Karpas-422 (cell line): ENCODE data around the gene HRAS. TPM values are rescaled to one million over a fixed set of nuclear protein-coding genes. Genes with fewer than 3 reads are reported as not detected.

Experiments used
- DNase-seq: peaks from one replicate; pipeline ENCODE4 v3.0.0-alpha.2; 2015
- H2AFZ ChIP-seq: fragments of 200-600 bp; sonication (generic); 2 replicates; pipeline ENCODE4 v1.6.1; 2014; ENCODE audit warnings: antibody characterized with exemption, low read length, mixed read lengths
- H3K27ac ChIP-seq: fragments of 200-600 bp; sonication (generic); 2 replicates; pipeline ENCODE4 v1.5.1; 2014; ENCODE audit warnings: mild to moderate bottlenecking, low read length, moderate library complexity
- H3K27me3 ChIP-seq: fragments of 200-600 bp; sonication (generic); 2 replicates; pipeline ENCODE4 v1.6.1; 2014; ENCODE audit warnings: low read length, mixed read lengths
- H3K36me3 ChIP-seq: fragments of 200-600 bp; sonication (generic); 2 replicates; pipeline ENCODE4 v1.6.1; 2014; ENCODE audit warnings: low read length, mixed read lengths; ENCODE audit not compliant: insufficient read depth
- H3K4me1 ChIP-seq: fragments of 200-600 bp; sonication (generic); 2 replicates; pipeline ENCODE4 v1.6.1; 2014; ENCODE audit warnings: mild to moderate bottlenecking, low read length, mixed read lengths
- H3K4me2 ChIP-seq: fragments of 200-600 bp; sonication (generic); 2 replicates; pipeline ENCODE4 v1.6.1; 2014; ENCODE audit warnings: low read length, low read depth, mild to moderate bottlenecking; ENCODE audit not compliant: poor library complexity, severe bottlenecking
- H3K4me3 ChIP-seq: fragments of 200-600 bp; sonication (generic); 2 replicates; pipeline ENCODE4 v1.5.1; 2014; ENCODE audit warnings: mild to moderate bottlenecking, antibody characterized with exemption, low read length, mixed read lengths
- H3K79me2 ChIP-seq: fragments of 200-600 bp; sonication (generic); 2 replicates; pipeline ENCODE4 v1.6.1; 2014; ENCODE audit warnings: mild to moderate bottlenecking, low read length, mixed read lengths
- H3K9ac ChIP-seq: fragments of 200-600 bp; sonication (generic); 2 replicates; pipeline ENCODE4 v1.6.0; 2014; ENCODE audit warnings: low read length
- H3K9me2 ChIP-seq: fragments of 200-600 bp; sonication (generic), shearing (Covaris generic); replicated peaks from 2 replicates; pipeline ENCODE4 v1.6.0; 2014; ENCODE audit warnings: mild to moderate bottlenecking, low read length, moderate library complexity; ENCODE audit not compliant: insufficient read depth
- H3K9me3 ChIP-seq: fragments of 300-700, 200-600 bp; sonication (generic); 2 replicates; pipeline ENCODE4 v1.6.1; 2014; ENCODE audit warnings: low read length, mixed read lengths
- H4K20me1 ChIP-seq: fragments of 200-600 bp; sonication (generic); 2 replicates; pipeline ENCODE4 v1.6.1; 2014; ENCODE audit warnings: mild to moderate bottlenecking, antibody characterized with exemption, low read length, low read depth; ENCODE audit not compliant: insufficient read depth
- total RNA-seq: library from RNA; depleted of rRNA; stranded (reverse); fragments of >200 nt; shearing (Covaris generic); gene quantifications from 2 replicates; pipeline ENCODE4 v1.2.3, GENCODE V29; 2014; ENCODE audit warnings: low replicate concordance

HRAS gene
- total RNA-seq, 1 experiment from 2014 or later = 8.5 TPM

- H2AFZ ChIP-seq = no peak overlapping the region
- H3K79me2 ChIP-seq = no peaks in the 10 kb centered on the region
- H3K27me3 ChIP-seq = no peaks in the 10 kb centered on the region
- H3K4me2 ChIP-seq = no peak overlapping the region
- H3K9me2 ChIP-seq = no peaks in the 10 kb centered on the region
- no peak overlapping the region for H3K9ac ChIP-seq
- H3K4me1 ChIP-seq = peaks cover 18% of the 10 kb centered on the region
- H4K20me1 ChIP-seq = no peaks in the 10 kb centered on the region
- no peaks in the 10 kb centered on the region for H3K9me3 ChIP-seq
- H3K4me3 ChIP-seq = no peak overlapping the region
- no peaks in the 10 kb centered on the region for H3K36me3 ChIP-seq
- DNase-seq = no peak
- no peak overlapping the region for H3K27ac ChIP-seq
Observed at GRCh38 chr11:541433-541885, 6.1 kb upstream of the HRAS start.

DNA sequence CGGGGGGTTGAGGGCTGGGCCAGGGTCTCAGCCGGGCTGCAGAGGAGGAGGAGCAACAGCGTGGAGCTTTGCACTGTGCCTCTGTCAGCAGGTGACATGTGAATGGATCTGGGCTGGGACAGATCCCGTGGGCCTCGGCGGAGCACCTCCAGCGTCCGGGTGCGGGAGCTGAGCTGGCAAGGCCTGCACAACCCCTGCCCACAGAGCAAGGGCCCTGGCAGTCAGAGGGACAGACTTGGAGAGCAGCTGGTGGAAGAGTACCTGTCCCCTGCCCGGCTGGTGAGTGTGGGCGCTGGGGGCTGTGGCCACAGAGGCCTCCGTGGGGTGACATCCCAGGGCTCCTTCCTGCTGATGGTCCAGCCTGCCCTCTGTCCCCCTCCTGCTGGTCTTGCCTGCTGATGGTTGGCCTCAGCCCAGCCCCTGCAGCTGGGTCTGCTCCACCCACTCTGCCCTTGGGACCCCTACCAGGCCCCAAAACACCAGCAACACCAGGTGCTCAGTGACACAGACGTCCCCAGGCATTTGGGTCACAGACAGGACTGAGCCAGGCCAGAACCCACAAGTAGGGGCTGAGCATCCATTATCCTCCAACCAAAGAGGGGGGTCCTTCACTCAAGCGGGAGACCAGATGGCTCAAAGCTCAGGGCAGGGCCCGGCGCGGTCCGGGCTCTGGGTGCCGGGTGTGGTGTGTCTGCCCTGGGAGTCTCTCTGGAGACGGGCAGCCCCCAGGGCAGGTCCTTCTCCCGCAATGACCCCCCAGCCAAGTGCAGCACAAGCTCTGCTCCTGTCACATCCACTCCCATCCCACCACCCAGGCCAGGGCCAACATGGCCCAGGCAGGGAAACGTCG, 5.4 kb upstream of the HRAS start:
- H3K79me2 ChIP-seq = no peaks in the 10 kb centered on the region
- no peak for DNase-seq
- H3K4me1 ChIP-seq = peaks cover 23% of the 10 kb centered on the region
- no peak overlapping the region for H2AFZ ChIP-seq
- no peaks in the 10 kb centered on the region for H3K36me3 ChIP-seq
- H3K27ac ChIP-seq = no peak overlapping the region
- no peak overlapping the region for H3K4me3 ChIP-seq
- H3K9me2 ChIP-seq = no peaks in the 10 kb centered on the region
- H3K9ac ChIP-seq = no peak overlapping the region
- no peaks in the 10 kb centered on the region for H4K20me1 ChIP-seq
- H3K27me3 ChIP-seq = no peaks in the 10 kb centered on the region
- H3K9me3 ChIP-seq = no peaks in the 10 kb centered on the region
- H3K4me2 ChIP-seq = no peak overlapping the region

GRCh38 chr11:539971-540481, 4.7 kb upstream of the HRAS start:
- no peak overlapping the region for H3K4me2 ChIP-seq
- DNase-seq = no peak
- no peaks in the 10 kb centered on the region for H3K79me2 ChIP-seq
- no peaks in the 10 kb centered on the region for H3K36me3 ChIP-seq
- H3K9me3 ChIP-seq = no peaks in the 10 kb centered on the region
- H3K9me2 ChIP-seq = no peaks in the 10 kb centered on the region
- no peak overlapping the region for H3K27ac ChIP-seq
- H3K27me3 ChIP-seq = no peaks in the 10 kb centered on the region
- no peak overlapping the region for H2AFZ ChIP-seq
- peaks cover 23% of the 10 kb centered on the region for H3K4me1 ChIP-seq
- no peak overlapping the region for H3K9ac ChIP-seq
- H4K20me1 ChIP-seq = no peaks in the 10 kb centered on the region
- no peak overlapping the region for H3K4me3 ChIP-seq

GRCh38 chr11:538431-539051, 3.2 kb upstream of the HRAS start:
- Histone ChIP-seq H3K36me3 (no peaks in the 10 kb centered on the region), H3K9me2 (no peaks in the 10 kb centered on the region), H3K9me3 (no peaks in the 10 kb centered on the region), H3K4me1 (peaks cover 31% of the 10 kb centered on the region), H2AFZ (no peak overlapping the region), H3K4me2 (peak overlapping the region; percentile 94), H3K27ac (no peak overlapping the region), H4K20me1 (peaks cover 12% of the 10 kb centered on the region), H3K79me2 (peaks cover 7% of the 10 kb centered on the region; the same call in 1 of the 2 replicates), H3K4me3 (peak overlapping the region; percentile 77; the same call in 1 of the 2 replicates), H3K27me3 (no peaks in the 10 kb centered on the region), H3K9ac (peak overlapping the region; percentile 74; the same call in 1 of the 2 replicates)
- DNase-seq = no peak

GRCh38 chr11:537622-538430, 2.5 kb upstream of the HRAS start:
- DNase-seq = peak; percentile 45
- Histone ChIP-seq H3K27ac (0 out of 2 replicates have a peak overlapping the region, but pooled peaks have one; percentile 3), H3K27me3 (no peaks in the 10 kb centered on the region), H2AFZ (peak overlapping the region; percentile 78; the same call in 1 of the 2 replicates), H3K9me3 (no peaks in the 10 kb centered on the region), H3K79me2 (peaks cover 7% of the 10 kb centered on the region; the same call in 1 of the 2 replicates), H3K36me3 (no peaks in the 10 kb centered on the region; the same call in 1 of the 2 replicates), H3K4me1 (peaks cover 31% of the 10 kb centered on the region), H4K20me1 (peaks cover 15% of the 10 kb centered on the region), H3K9me2 (no peaks in the 10 kb centered on the region), H3K9ac (peak overlapping the region; percentile 74), H3K4me3 (peak overlapping the region; percentile 77), H3K4me2 (peak overlapping the region; percentile 94)

DNA sequence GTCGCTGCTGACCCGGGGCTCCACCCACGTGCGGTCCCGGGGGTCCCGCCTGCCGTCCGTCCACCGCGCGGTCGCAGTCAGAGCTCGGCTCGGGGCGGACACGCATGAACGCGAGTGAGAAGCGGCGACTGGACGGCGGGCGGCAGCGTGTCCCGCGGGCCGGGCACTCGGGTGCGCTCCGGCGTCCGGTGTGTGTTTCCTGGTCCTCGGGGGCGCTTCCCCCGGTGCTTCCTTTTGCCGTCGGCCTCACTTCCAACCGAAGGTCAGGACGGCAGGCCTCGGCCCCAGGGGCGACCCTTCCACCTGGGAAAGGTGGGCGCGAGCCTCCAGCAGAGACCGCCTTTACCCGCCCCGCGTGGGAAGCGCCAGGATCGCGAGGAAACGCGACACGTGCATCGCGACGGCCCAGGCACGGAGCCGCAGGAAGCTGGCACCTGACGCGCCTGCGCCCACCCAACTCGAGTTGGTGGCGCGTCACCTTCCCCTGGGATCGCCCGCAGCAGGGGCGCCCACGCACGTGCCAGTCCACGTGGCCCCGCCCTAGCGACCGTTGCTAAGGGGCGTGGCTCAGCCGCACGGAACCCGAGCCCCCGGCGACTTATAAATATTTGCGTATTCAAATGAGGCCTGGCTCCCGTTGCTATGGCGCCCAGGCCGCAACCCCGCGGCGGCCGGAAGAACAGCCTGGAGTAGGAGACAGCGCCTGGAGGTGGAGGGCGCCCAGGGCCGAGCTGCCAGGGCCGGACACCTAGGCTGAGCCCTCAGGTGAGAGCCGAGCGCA, 1.7 kb upstream of the HRAS start, which contains the start of gene LRRC56:
Gene LRRC56, plus strand, starts transcription at position 687 of the 781 bp plus-strand sequence. CDS start 3,158 bp downstream, outside the sequence.
- H2AFZ ChIP-seq = peak within 1 kb of the TSS; percentile 78; the same call in 1 of the 2 replicates
- peak within 1 kb of the TSS; percentile 78 for H3K27ac ChIP-seq
- H3K9me3 ChIP-seq = no peaks in the 10 kb centered on the region
- H3K4me2 ChIP-seq = peak within 1 kb of the TSS; percentile 94
- peaks cover 7% of the 10 kb centered on the region; the same call in 1 of the 2 replicates for H3K79me2 ChIP-seq
- no peaks in the 10 kb centered on the region for H3K9me2 ChIP-seq
- H4K20me1 ChIP-seq = peaks cover 15% of the 10 kb centered on the region
- peak; percentile 99 for DNase-seq
- peak within 1 kb of the TSS; percentile 82 for H3K9ac ChIP-seq
- H3K4me3 ChIP-seq = peak within 1 kb of the TSS; percentile 77
- H3K27me3 ChIP-seq = no peaks in the 10 kb centered on the region
- H3K36me3 ChIP-seq = no peaks in the 10 kb centered on the region; the same call in 1 of the 2 replicates
- H3K4me1 ChIP-seq = peaks cover 31% of the 10 kb centered on the region

GRCh38 chr11:535210-535518, 212 bp downstream of the HRAS start:
- H3K27ac ChIP-seq = no peak overlapping the region

More at GRCh38 chr11:535210-535518, 212 bp downstream of the HRAS start:
- peak overlapping the region; percentile 99 for H3K4me2 ChIP-seq
- peak overlapping the region; percentile 99 for H3K4me3 ChIP-seq
- peaks cover 15% of the 10 kb centered on the region for H4K20me1 ChIP-seq
- peaks cover 35% of the 10 kb centered on the region for H3K4me1 ChIP-seq
- H3K9me3 ChIP-seq = no peaks in the 10 kb centered on the region
- H3K9ac ChIP-seq = peak overlapping the region; percentile 95
- no peak for DNase-seq
- no peaks in the 10 kb centered on the region for H3K27me3 ChIP-seq
- H3K9me2 ChIP-seq = no peaks in the 10 kb centered on the region
- H3K79me2 ChIP-seq = peaks cover 7% of the 10 kb centered on the region; the same call in 1 of the 2 replicates
- no peaks in the 10 kb centered on the region; the same call in 1 of the 2 replicates for H3K36me3 ChIP-seq
- no peak overlapping the region for H2AFZ ChIP-seq
